ENCODE results near the gene SMIM14.
"Not testable (repeated sequence)": the region's sequence is repeated elsewhere in the genome, so short reads cannot be mapped to it uniquely, and the experiment has no call there.

The SMIM14 gene

GRCh38 chr4:39627413-39627812 lies 11.3 kb downstream of the SMIM14 start:
- Mint-ChIP-seq H3K9me3 (no peaks in the 10 kb centered on the region), H3K4me1 (ENCODE audit: low read depth) (peaks cover 28% of the 10 kb centered on the region), H3K27ac (peak overlapping the region; percentile 18), H3K36me3 (ENCODE audit: low read depth) (no peaks in the 10 kb centered on the region), H3K4me3 (no peak overlapping the region), H3K27me3 (no peaks in the 10 kb centered on the region)

- no peak overlapping the region for H3K4me3 Mint-ChIP-seq
- H3K36me3 Mint-ChIP-seq (ENCODE audit: low read depth) = no peaks in the 10 kb centered on the region
- peak overlapping the region; percentile 18 for H3K27ac Mint-ChIP-seq
- H3K27me3 Mint-ChIP-seq = no peaks in the 10 kb centered on the region
- peaks cover 28% of the 10 kb centered on the region for H3K4me1 Mint-ChIP-seq (ENCODE audit: low read depth)
- no peaks in the 10 kb centered on the region for H3K9me3 Mint-ChIP-seq
Measured at GRCh38 chr4:39626913-39627312, 11.8 kb downstream of the SMIM14 start.

GRCh38 chr4:39626261-39626660 lies 12.4 kb downstream of the SMIM14 start:
- no peaks in the 10 kb centered on the region for H3K27me3 Mint-ChIP-seq
- peak overlapping the region; percentile 4 for H3K27ac Mint-ChIP-seq
- peaks cover 28% of the 10 kb centered on the region for H3K4me1 Mint-ChIP-seq (ENCODE audit: low read depth)
- H3K4me3 Mint-ChIP-seq = no peak overlapping the region
- H3K9me3 Mint-ChIP-seq = no peaks in the 10 kb centered on the region
- no peaks in the 10 kb centered on the region for H3K36me3 Mint-ChIP-seq (ENCODE audit: low read depth)

GRCh38 chr4:39621582-39621981 lies 17.1 kb downstream of the SMIM14 start:
- no peak overlapping the region for H3K4me3 Mint-ChIP-seq
- no peak overlapping the region for H3K27ac Mint-ChIP-seq
- no peaks in the 10 kb centered on the region for H3K36me3 Mint-ChIP-seq (ENCODE audit: low read depth)
- H3K9me3 Mint-ChIP-seq = no peaks in the 10 kb centered on the region
- H3K4me1 Mint-ChIP-seq (ENCODE audit: low read depth) = peaks cover 26% of the 10 kb centered on the region
- no peaks in the 10 kb centered on the region for H3K27me3 Mint-ChIP-seq

GRCh38 chr4:39620551-39621313 lies 17.9 kb downstream of the SMIM14 start:
- Mint-ChIP-seq H3K27ac (no peak overlapping the region), H3K27me3 (no peaks in the 10 kb centered on the region), H3K4me3 (no peak overlapping the region), H3K4me1 (ENCODE audit: low read depth) (peaks cover 26% of the 10 kb centered on the region), H3K9me3 (no peaks in the 10 kb centered on the region), H3K36me3 (ENCODE audit: low read depth) (no peaks in the 10 kb centered on the region)

- Mint-ChIP-seq H3K27ac (no peak overlapping the region), H3K36me3 (ENCODE audit: low read depth) (no peaks in the 10 kb centered on the region), H3K27me3 (no peaks in the 10 kb centered on the region), H3K4me1 (ENCODE audit: low read depth) (peaks cover 21% of the 10 kb centered on the region), H3K4me3 (no peak overlapping the region), H3K9me3 (no peaks in the 10 kb centered on the region)
Measured at GRCh38 chr4:39617534-39617933, 21.1 kb downstream of the SMIM14 start.

GRCh38 chr4:39616651-39617050 lies 22.0 kb downstream of the SMIM14 start:
- Mint-ChIP-seq H3K4me1 (ENCODE audit: low read depth) (peaks cover 21% of the 10 kb centered on the region), H3K9me3 (no peaks in the 10 kb centered on the region), H3K27me3 (no peaks in the 10 kb centered on the region), H3K27ac (no peak overlapping the region), H3K4me3 (no peak overlapping the region), H3K36me3 (ENCODE audit: low read depth) (no peaks in the 10 kb centered on the region)

- H3K9me3 Mint-ChIP-seq; H3K36me3 Mint-ChIP-seq (ENCODE audit: low read depth); H3K27ac Mint-ChIP-seq; H3K4me3 Mint-ChIP-seq; H3K27me3 Mint-ChIP-seq: not testable (repeated sequence)
- H3K4me1 Mint-ChIP-seq (ENCODE audit: low read depth) = peaks cover 21% of the 10 kb centered on the region
Measured at GRCh38 chr4:39616112-39616511, 22.6 kb downstream of the SMIM14 start.

GRCh38 chr4:39614487-39615162 lies 24.0 kb downstream of the SMIM14 start:
- no peaks in the 10 kb centered on the region for H3K9me3 Mint-ChIP-seq
- H3K4me3 Mint-ChIP-seq = no peak overlapping the region
- H3K27me3 Mint-ChIP-seq = no peaks in the 10 kb centered on the region
- peaks cover 26% of the 10 kb centered on the region for H3K4me1 Mint-ChIP-seq (ENCODE audit: low read depth)
- H3K36me3 Mint-ChIP-seq (ENCODE audit: low read depth) = no peaks in the 10 kb centered on the region
- H3K27ac Mint-ChIP-seq = no peak overlapping the region

GRCh38 chr4:39613093-39613656 lies 25.5 kb downstream of the SMIM14 start:
- no peak overlapping the region for H3K4me3 Mint-ChIP-seq
- no peak overlapping the region for H3K27ac Mint-ChIP-seq
- H3K4me1 Mint-ChIP-seq (ENCODE audit: low read depth) = peaks cover 34% of the 10 kb centered on the region
- H3K27me3 Mint-ChIP-seq = no peaks in the 10 kb centered on the region
- no peaks in the 10 kb centered on the region for H3K9me3 Mint-ChIP-seq
- no peaks in the 10 kb centered on the region for H3K36me3 Mint-ChIP-seq (ENCODE audit: low read depth)

- H3K36me3 Mint-ChIP-seq (ENCODE audit: low read depth) = peaks cover 5% of the 10 kb centered on the region
- H3K4me1 Mint-ChIP-seq (ENCODE audit: low read depth) = peaks cover 27% of the 10 kb centered on the region
- H3K9me3 Mint-ChIP-seq = peaks cover 5% of the 10 kb centered on the region
- peak overlapping the region; percentile 69 for H3K27ac Mint-ChIP-seq
- peak overlapping the region; percentile 45 for H3K4me3 Mint-ChIP-seq
- H3K27me3 Mint-ChIP-seq = no peaks in the 10 kb centered on the region
Measured at GRCh38 chr4:39609454-39609931, 29.2 kb downstream of the SMIM14 start.

GRCh38 chr4:39608451-39608850 lies 30.2 kb downstream of the SMIM14 start:
- H3K4me3 Mint-ChIP-seq = no peak overlapping the region
- no peak overlapping the region for H3K27ac Mint-ChIP-seq
- H3K27me3 Mint-ChIP-seq = no peaks in the 10 kb centered on the region
- peaks cover 5% of the 10 kb centered on the region for H3K36me3 Mint-ChIP-seq (ENCODE audit: low read depth)
- peaks cover 5% of the 10 kb centered on the region for H3K9me3 Mint-ChIP-seq
- H3K4me1 Mint-ChIP-seq (ENCODE audit: low read depth) = peaks cover 25% of the 10 kb centered on the region

- Mint-ChIP-seq H3K36me3 (ENCODE audit: low read depth) (peaks cover 5% of the 10 kb centered on the region), H3K9me3 (peaks cover 5% of the 10 kb centered on the region), H3K27ac (no peak overlapping the region), H3K4me1 (ENCODE audit: low read depth) (peaks cover 19% of the 10 kb centered on the region), H3K4me3 (no peak overlapping the region), H3K27me3 (no peaks in the 10 kb centered on the region)
Measured at GRCh38 chr4:39606747-39607146, 31.9 kb downstream of the SMIM14 start.

- no peaks in the 10 kb centered on the region for H3K27me3 Mint-ChIP-seq
- no peaks in the 10 kb centered on the region for H3K4me1 Mint-ChIP-seq (ENCODE audit: low read depth)
- no peak overlapping the region for H3K4me3 Mint-ChIP-seq
- H3K27ac Mint-ChIP-seq = no peak overlapping the region
- H3K36me3 Mint-ChIP-seq (ENCODE audit: low read depth) = peaks cover 9% of the 10 kb centered on the region
- H3K9me3 Mint-ChIP-seq = no peaks in the 10 kb centered on the region
Measured at GRCh38 chr4:39597695-39598381, 40.8 kb downstream of the SMIM14 start.

- no peaks in the 10 kb centered on the region for H3K4me1 Mint-ChIP-seq (ENCODE audit: low read depth)
- no peak overlapping the region for H3K4me3 Mint-ChIP-seq
- H3K9me3 Mint-ChIP-seq = no peaks in the 10 kb centered on the region
- H3K27ac Mint-ChIP-seq = no peak overlapping the region
- no peaks in the 10 kb centered on the region for H3K27me3 Mint-ChIP-seq
- peaks cover 9% of the 10 kb centered on the region for H3K36me3 Mint-ChIP-seq (ENCODE audit: low read depth)
Measured at GRCh38 chr4:39596971-39597370, 41.7 kb downstream of the SMIM14 start.
